ENCODE measurements around the gene TICAM2.

- TF ChIP-seq CTCF (IDR thresholded peaks at IDR 0.05; ENCODE audit: low read depth, low read length) (peak; percentile 79), EZH2phosphoT487 (IDR thresholded peaks at IDR 0.05; ENCODE audit: low read depth) (no peak)
Observed at GRCh38 chr5:115549154-115549553, 53.1 kb downstream of the TICAM2 start.
